ENCODE measurements around the gene PLCB1. TPM values are rescaled to one million over a fixed set of nuclear protein-coding genes. Genes with fewer than 3 reads are reported as not detected.

Gene PLCB1
- total RNA-seq, 1 donor = 13.4 TPM

DNA sequence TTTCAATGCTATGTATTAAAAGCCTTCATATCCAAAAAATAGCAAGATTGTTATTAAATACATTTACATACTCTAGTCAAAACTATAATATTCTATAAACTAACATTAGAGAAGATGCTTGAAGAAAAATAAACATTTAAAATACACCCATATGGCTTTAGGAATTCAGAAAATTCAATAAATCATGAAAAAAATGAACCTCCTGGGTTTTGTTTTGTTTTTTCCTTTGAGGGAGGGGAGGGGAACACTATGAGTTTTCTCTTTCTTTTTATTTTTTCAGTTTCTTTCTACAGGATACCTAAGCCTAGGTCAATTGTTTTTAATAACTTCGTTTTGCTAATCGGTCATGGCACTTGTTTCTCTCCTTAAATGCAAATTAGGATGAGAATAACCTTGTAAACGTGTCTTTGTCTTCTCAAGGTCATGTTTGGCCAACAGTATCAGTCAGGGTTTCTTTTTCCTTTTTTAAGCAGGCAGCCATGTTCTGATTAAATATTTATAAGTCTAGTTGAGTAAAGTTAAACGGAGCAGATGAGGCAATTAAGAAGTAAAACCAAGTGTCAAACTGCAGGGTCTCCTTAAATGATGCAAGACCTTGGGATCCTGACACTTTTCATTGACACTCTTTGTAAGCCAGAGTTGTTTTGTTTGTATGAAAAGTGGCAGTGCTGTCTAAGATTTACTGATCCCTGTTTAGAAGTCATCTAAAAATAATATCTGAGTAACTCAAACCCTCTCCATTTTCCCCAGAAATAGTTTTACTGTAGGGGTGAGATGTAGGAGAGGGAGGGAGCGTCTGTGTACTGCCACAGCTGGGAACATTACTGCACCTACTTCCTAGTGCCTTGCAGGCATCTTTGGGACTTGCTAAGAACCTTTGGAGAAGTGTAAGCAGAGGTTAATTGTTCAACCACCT lies 392.3 kb downstream of the PLCB1 start:
- H3K36me3 ChIP-seq (ENCODE audit: insufficient read depth, low read length) = no peaks in the 10 kb centered on the region
- DNase-seq (ENCODE audit: insufficient read length, low spot score, missing footprints) = no peak
- no peaks in the 10 kb centered on the region for H3K9me3 ChIP-seq (ENCODE audit: low read depth, low read length)
- H2AFZ ChIP-seq (ENCODE audit: low read length) = peak overlapping the region; percentile 20
- H3K79me2 ChIP-seq (ENCODE audit: insufficient read depth, low read length) = no peaks in the 10 kb centered on the region
- H3K27ac ChIP-seq (ENCODE audit: low read depth, low read length) = no peak overlapping the region
- no peak overlapping the region for H3K4me2 ChIP-seq (ENCODE audit: insufficient read depth, low read length)
- no peak overlapping the region for H3K4me3 ChIP-seq (ENCODE audit: insufficient read depth, low read length)
- H3K4me1 ChIP-seq (ENCODE audit: insufficient read depth, low read length) = no peaks in the 10 kb centered on the region
- no peaks in the 10 kb centered on the region for H4K20me1 ChIP-seq (ENCODE audit: insufficient read depth, low read length)
- H3K27me3 ChIP-seq (ENCODE audit: insufficient read depth, low read length) = no peaks in the 10 kb centered on the region
- TF ChIP-seq, protein P1, sequence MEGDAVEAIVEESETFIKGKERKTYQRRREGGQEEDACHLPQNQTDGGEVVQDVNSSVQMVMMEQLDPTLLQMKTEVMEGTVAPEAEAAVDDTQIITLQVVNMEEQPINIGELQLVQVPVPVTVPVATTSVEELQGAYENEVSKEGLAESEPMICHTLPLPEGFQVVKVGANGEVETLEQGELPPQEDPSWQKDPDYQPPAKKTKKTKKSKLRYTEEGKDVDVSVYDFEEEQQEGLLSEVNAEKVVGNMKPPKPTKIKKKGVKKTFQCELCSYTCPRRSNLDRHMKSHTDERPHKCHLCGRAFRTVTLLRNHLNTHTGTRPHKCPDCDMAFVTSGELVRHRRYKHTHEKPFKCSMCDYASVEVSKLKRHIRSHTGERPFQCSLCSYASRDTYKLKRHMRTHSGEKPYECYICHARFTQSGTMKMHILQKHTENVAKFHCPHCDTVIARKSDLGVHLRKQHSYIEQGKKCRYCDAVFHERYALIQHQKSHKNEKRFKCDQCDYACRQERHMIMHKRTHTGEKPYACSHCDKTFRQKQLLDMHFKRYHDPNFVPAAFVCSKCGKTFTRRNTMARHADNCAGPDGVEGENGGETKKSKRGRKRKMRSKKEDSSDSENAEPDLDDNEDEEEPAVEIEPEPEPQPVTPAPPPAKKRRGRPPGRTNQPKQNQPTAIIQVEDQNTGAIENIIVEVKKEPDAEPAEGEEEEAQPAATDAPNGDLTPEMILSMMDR (IDR thresholded peaks at IDR 0.05; ENCODE audit: extremely low read depth, low read depth, low read length) = no peak

DNA sequence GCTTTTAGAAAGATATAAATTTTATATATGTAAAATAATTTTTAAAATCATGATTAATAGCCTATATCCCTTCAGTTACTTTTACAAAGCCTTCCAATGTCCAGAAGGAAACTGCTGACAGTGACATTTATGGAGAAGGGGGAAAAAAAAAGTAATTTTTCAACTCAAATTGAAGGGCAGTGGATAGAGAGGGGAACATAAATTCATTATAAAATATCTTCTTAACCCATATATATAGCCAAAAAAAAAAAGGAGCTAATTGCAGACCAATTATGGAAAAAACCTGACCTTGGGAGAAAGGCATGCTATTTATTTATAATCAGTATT lies 392.9 kb downstream of the PLCB1 start:
- H3K4me1 ChIP-seq (ENCODE audit: insufficient read depth, low read length) = peaks cover 5% of the 10 kb centered on the region
- no peak overlapping the region for H3K4me2 ChIP-seq (ENCODE audit: insufficient read depth, low read length)
- no peaks in the 10 kb centered on the region for H3K79me2 ChIP-seq (ENCODE audit: insufficient read depth, low read length)
- no peaks in the 10 kb centered on the region for H3K27me3 ChIP-seq (ENCODE audit: insufficient read depth, low read length)
- no peak overlapping the region for H3K27ac ChIP-seq (ENCODE audit: low read depth, low read length)
- H3K9me3 ChIP-seq (ENCODE audit: low read depth, low read length) = no peaks in the 10 kb centered on the region
- H2AFZ ChIP-seq (ENCODE audit: low read length) = no peak overlapping the region
- no peaks in the 10 kb centered on the region for H4K20me1 ChIP-seq (ENCODE audit: insufficient read depth, low read length)
- TF ChIP-seq, protein P1 (IDR thresholded peaks at IDR 0.05; ENCODE audit: extremely low read depth, low read depth, low read length) = no peak
- DNase-seq (ENCODE audit: insufficient read length, low spot score, missing footprints) = no peak
- no peak overlapping the region for H3K4me3 ChIP-seq (ENCODE audit: insufficient read depth, low read length)
- no peaks in the 10 kb centered on the region for H3K36me3 ChIP-seq (ENCODE audit: insufficient read depth, low read length)

GRCh38 chr20:8526610-8527009 lies 394.5 kb downstream of the PLCB1 start:
- H3K9me3 ChIP-seq (ENCODE audit: low read depth, low read length) = no peaks in the 10 kb centered on the region
- no peak overlapping the region for H3K4me3 ChIP-seq (ENCODE audit: insufficient read depth, low read length)
- TF ChIP-seq, protein P1 (IDR thresholded peaks at IDR 0.05; ENCODE audit: extremely low read depth, low read depth, low read length) = no peak
- H3K4me1 ChIP-seq (ENCODE audit: insufficient read depth, low read length) = peaks cover 5% of the 10 kb centered on the region
- no peak for DNase-seq (ENCODE audit: insufficient read length, low spot score, missing footprints)
- H4K20me1 ChIP-seq (ENCODE audit: insufficient read depth, low read length) = no peaks in the 10 kb centered on the region
- no peak overlapping the region for H2AFZ ChIP-seq (ENCODE audit: low read length)
- no peak overlapping the region for H3K4me2 ChIP-seq (ENCODE audit: insufficient read depth, low read length)
- no peaks in the 10 kb centered on the region for H3K36me3 ChIP-seq (ENCODE audit: insufficient read depth, low read length)
- H3K79me2 ChIP-seq (ENCODE audit: insufficient read depth, low read length) = no peaks in the 10 kb centered on the region
- H3K27me3 ChIP-seq (ENCODE audit: insufficient read depth, low read length) = no peaks in the 10 kb centered on the region
- no peak overlapping the region for H3K27ac ChIP-seq (ENCODE audit: low read depth, low read length)

DNA sequence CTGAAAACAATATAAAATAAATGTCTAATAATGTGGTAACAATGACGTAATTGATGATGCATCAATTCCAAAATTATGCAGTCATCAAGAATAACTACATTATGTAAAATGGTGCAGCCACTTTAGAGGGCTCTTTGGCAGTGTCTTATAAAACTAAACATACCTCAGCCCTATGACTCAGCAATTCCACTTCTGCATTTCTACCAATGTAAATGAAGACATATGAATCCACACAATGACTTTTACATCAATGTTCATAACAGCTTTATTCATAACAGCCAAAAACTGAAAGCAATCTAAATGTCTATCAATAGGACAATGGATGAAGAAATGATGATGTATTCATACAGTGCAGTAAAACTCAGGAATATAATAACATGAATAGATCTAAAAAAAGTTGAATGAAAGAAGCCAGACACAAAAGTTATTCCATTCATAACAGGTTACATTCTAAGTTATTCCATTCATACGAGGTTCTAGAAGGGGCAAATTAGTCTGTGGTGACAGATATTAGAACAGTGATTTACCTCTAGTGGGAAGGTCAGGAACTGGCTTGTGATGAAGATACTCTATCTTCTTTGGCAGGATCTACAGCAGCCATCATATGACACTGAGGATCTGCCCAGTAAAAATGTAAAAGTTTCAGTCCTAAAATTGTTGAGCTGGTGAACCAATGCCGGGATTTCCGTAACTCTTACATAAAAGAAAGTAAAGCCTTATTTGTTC lies 396.1 kb downstream of the PLCB1 start:
- no peaks in the 10 kb centered on the region for H3K36me3 ChIP-seq (ENCODE audit: insufficient read depth, low read length)
- H4K20me1 ChIP-seq (ENCODE audit: insufficient read depth, low read length) = no peaks in the 10 kb centered on the region
- H3K4me1 ChIP-seq (ENCODE audit: insufficient read depth, low read length) = peaks cover 5% of the 10 kb centered on the region
- H3K79me2 ChIP-seq (ENCODE audit: insufficient read depth, low read length) = no peaks in the 10 kb centered on the region
- no peak for DNase-seq (ENCODE audit: insufficient read length, low spot score, missing footprints)
- no peak overlapping the region for H3K4me2 ChIP-seq (ENCODE audit: insufficient read depth, low read length)
- H2AFZ ChIP-seq (ENCODE audit: low read length) = peak overlapping the region; percentile 40
- H3K4me3 ChIP-seq (ENCODE audit: insufficient read depth, low read length) = no peak overlapping the region
- TF ChIP-seq, protein P1 (IDR thresholded peaks at IDR 0.05; ENCODE audit: extremely low read depth, low read depth, low read length) = no peak
- H3K27ac ChIP-seq (ENCODE audit: low read depth, low read length) = no peak overlapping the region
- H3K9me3 ChIP-seq (ENCODE audit: low read depth, low read length) = no peaks in the 10 kb centered on the region
- no peaks in the 10 kb centered on the region for H3K27me3 ChIP-seq (ENCODE audit: insufficient read depth, low read length)
